AG09309 (cell line): Measurements from ENCODE around the gene CD96.
"Not testable (repeated sequence)": the region's sequence is repeated elsewhere in the genome, so short reads cannot be mapped to it uniquely, and the experiment has no call there.

ENCODE experiments used
- DNase-seq: peaks from one replicate; pipeline ENCODE4 v3.0.0-alpha.2; 2010; ENCODE audit warnings: low read depth
- H3K4me3 ChIP-seq: 2 replicates; pipeline ENCODE4 v1.5.1; 2011; ENCODE audit warnings: mild to moderate bottlenecking, low read depth, low read length, moderate library complexity; ENCODE audit not compliant: control insufficient read depth
- TF ChIP-seq, protein P1 (sequence below): IDR thresholded peaks from 2 replicates; pipeline ENCODE4 v1.5.1; 2011; ENCODE audit warnings: mild to moderate bottlenecking, low read depth, low read length, inconsistent platforms; ENCODE audit not compliant: insufficient read depth, control insufficient read depth; ENCODE audit errors: missing control alignments

Gene CD96

DNA sequence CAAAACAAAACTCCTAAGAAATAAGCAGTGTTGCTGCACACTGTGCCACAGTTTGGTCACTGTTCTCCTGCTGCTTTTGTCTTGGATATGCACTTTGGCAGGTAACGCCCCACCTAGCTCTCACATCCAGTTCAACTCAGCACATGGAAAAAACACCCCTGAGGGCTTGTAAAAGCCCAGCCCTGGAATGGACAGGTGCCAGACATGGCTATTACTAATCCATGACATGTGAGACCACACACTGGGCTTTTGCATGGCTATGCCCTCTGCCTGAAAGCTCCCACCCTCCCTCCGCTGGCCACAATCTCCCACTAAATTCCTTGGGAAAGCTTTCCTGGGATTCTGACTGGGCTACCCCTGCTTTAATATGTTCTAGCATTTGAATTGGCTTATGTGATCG, 77.8 kb downstream of the CD96 start:
- DNase-seq, result no peak
- TF ChIP-seq, protein P1, sequence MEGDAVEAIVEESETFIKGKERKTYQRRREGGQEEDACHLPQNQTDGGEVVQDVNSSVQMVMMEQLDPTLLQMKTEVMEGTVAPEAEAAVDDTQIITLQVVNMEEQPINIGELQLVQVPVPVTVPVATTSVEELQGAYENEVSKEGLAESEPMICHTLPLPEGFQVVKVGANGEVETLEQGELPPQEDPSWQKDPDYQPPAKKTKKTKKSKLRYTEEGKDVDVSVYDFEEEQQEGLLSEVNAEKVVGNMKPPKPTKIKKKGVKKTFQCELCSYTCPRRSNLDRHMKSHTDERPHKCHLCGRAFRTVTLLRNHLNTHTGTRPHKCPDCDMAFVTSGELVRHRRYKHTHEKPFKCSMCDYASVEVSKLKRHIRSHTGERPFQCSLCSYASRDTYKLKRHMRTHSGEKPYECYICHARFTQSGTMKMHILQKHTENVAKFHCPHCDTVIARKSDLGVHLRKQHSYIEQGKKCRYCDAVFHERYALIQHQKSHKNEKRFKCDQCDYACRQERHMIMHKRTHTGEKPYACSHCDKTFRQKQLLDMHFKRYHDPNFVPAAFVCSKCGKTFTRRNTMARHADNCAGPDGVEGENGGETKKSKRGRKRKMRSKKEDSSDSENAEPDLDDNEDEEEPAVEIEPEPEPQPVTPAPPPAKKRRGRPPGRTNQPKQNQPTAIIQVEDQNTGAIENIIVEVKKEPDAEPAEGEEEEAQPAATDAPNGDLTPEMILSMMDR, result no peak

GRCh38 chr3:111621535-111621934, 79.5 kb downstream of the CD96 start:
- DNase-seq, result no peak
- no peak overlapping the region for H3K4me3 ChIP-seq
- TF ChIP-seq, protein P1, result peak; percentile 34

More for the DNA sequence above, 77.8 kb downstream of the CD96 start:
- no peak overlapping the region for H3K4me3 ChIP-seq

DNA sequence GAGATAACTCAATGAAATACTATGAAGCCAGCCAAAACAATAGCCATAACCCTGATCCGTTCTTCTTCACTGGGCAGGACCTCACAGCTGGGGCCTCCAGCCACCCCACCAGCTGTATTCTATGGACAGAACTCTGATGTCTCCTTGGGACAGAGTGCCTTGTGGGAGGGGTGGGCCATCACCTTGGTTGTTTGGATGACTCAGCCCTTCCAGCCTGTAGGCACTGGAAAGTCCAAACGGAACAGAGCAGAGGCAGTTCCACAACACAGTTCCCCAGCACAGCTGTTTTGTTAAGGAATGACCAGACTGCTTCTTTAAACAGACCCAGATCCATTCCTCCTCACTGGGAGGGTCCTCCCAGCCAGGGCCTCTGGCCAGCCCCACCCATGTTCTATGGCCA, 85.1 kb downstream of the CD96 start:
- DNase-seq, result no peak
- H3K4me3 ChIP-seq, result no peak overlapping the region
- TF ChIP-seq, protein P1, result no peak

- DNase-seq, H3K4me3 ChIP-seq: not testable (repeated sequence)
Measured at GRCh38 chr3:111629018-111629417, 87.0 kb downstream of the CD96 start.

- not testable (repeated sequence) for H3K4me3 ChIP-seq
- DNase-seq, result peak; percentile 41
Measured at GRCh38 chr3:111630638-111631037, 88.6 kb downstream of the CD96 start.

- no peak overlapping the region for H3K4me3 ChIP-seq
- DNase-seq, result no peak
- TF ChIP-seq, protein P1, result no peak
Measured at GRCh38 chr3:111635403-111635802, 93.4 kb downstream of the CD96 start.

GRCh38 chr3:111636366-111636885, 94.4 kb downstream of the CD96 start:
- TF ChIP-seq, protein P1, result no peak
- no peak for DNase-seq
- H3K4me3 ChIP-seq, result no peak overlapping the region

GRCh38 chr3:111639316-111639715, 97.3 kb downstream of the CD96 start:
- no peak for DNase-seq
- TF ChIP-seq, protein P1, result no peak
- H3K4me3 ChIP-seq, result no peak overlapping the region
